Activated gamma-delta T cell treated with Interleukin-2 at 50 U/mL for 16 hours (primary cell): Measurements from ENCODE around the gene SP8.

Experiments used
- DNase-seq: peaks from one replicate; pipeline ENCODE4 v3.0.0-alpha.2; 2020

The SP8 gene

DNA sequence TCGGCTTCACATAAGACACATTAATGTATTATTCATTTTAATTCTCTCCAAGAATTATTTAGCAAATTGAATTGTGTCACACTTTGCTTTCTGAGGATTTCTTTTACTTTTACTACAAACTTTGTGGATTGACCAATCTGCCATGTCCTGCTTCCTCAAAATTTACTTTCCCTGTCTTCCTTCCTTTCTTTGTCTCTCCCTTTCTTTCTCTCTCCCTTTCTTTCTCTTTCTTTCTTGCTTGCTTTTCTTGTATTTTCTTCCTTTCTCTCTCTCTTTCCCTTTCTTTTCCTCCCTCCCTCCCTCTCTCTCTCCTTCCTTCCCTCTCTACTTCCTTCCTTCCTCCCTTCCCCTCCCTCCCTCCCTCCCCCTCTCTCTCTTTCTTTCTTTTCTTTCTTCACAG is 37.8 kb downstream of the SP8 start:
- no peak for DNase-seq

DNA sequence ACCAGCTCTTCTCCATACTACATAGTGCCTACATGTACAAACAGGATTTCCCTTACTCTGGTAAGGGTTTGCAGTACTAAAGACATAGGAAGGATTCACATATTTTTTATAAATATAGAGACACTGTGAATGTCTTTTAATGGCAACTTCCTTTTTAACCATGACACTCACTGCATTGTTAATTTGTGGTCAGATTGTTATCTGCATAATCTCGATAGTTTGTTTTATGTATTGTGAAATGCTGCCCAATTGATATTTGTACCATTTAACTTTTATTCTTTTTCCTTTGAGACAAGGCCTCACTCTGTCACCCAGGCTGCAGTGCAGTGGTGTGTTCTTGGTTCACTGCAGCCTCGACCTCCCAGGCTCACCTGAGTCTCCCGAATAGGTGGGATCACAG is 39.7 kb downstream of the SP8 start:
- no peak for DNase-seq

DNA sequence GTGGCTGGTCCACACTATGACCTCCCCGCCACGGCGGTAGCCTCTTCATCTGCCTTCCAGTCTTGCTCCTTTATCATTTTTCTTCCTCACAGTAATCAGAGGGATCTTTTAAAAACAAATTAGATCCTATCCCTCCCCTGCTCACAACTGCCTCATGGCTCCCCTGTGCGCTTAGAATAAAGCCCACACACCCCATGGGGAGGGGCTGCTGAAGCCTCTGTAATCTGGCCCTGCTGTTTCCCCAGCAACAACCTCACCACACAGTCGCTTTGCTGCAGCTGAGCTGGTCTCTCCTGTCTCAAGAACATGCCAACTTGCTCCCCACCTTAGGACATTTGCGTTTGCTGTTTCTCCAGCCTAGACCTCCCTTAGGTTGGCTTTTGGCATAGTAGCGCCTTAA is 41.0 kb downstream of the SP8 start:
- DNase-seq = no peak

DNA sequence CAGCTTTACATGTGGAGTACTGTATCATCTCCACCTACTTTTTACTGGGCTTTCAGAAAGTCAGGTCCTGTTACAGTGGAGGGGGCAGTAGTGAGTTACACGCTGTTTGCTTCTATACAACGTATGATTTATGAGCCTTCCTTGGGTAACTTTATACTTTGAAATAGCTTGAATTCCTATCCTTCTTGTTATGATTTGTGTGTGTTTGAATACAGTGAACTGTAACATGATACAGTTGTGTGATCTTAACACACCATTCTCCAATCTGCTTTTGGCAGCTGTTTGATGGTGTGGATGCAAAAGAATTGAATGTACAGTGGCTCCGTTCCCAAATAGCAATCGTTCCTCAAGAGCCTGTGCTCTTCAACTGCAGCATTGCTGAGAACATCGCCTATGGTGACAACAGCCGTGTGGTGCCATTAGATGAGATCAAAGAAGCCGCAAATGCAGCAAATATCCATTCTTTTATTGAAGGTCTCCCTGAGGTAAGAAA is 41.7 kb downstream of the SP8 start:
- DNase-seq = no peak

DNA sequence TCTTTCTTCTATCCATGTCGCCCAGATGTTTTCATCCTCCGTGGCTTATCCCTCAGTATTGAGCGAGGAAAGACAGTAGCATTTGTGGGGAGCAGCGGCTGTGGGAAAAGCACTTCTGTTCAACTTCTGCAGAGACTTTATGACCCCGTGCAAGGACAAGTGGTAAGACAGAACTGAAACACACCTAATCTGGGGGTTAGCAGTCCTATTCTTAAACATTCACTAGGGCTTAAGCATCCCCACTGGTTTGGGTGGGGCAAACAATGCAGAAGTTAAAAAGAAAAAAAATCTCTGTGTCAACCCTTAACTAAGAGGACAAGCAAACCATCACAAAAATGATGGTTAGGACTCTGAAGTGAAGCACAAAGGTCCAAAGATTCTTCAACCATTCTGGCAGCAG is 43.8 kb downstream of the SP8 start:
- DNase-seq = no peak

DNA sequence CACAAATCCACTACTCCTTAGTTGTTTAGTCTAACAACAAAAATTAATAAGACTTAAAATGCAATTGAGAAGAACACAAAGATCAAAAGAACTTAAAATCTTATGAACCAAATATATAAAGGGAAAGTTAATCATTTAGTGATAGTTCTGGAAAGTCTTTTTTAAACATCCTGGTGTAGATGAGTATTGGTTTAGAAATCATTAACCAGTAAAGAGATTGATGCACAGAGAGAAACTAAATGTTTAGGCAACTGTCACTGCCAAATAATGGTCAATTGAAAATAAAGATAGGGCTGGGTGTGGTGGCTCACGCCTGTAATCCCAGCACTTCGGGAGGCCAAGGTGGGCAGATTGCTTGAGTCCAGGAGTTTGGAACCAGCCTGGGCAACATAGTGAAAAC is 44.9 kb downstream of the SP8 start:
- no peak for DNase-seq

DNA sequence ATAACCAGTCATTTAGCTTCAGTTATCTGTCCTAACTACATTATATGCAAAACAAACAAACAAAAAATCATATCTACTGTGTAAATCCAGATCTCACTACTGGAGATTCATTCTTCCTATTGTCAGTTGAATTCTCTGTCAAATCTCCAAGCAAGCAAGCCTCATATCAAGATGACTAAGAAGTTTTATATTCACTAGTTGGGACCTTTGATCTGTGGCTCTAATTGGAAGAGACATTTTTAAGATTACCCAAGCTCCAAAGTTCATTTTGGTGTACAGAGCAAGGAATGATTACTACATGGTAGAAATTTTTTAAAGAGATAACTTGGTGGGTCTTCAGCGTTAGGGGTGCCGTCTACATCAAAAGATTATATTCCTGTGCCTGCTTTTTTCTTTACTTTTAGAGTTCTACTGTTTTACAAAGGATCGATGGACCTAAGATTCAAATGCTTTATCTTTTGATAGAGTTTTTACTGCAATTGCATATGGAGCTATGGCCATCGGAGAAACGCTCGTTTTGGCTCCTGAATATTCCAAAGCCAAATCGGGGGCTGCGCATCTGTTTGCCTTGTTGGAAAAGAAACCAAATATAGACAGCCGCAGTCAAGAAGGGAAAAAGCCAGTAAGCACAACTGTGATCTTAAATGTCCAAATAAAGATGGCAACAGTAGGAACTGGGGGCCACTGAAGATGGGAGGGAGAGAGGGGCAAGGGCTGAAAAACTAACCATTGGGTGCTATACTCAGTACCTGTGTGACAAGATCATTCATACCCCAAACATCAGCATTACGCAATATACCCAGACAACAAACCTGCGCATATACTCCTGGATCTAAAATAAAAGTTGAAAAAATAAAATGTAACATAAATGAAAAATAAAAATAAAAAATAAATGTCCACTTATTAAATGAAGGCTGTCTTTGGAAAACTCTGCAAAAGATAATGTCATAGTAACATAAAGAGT is 47.9 kb downstream of the SP8 start:
- DNase-seq = no peak

DNA sequence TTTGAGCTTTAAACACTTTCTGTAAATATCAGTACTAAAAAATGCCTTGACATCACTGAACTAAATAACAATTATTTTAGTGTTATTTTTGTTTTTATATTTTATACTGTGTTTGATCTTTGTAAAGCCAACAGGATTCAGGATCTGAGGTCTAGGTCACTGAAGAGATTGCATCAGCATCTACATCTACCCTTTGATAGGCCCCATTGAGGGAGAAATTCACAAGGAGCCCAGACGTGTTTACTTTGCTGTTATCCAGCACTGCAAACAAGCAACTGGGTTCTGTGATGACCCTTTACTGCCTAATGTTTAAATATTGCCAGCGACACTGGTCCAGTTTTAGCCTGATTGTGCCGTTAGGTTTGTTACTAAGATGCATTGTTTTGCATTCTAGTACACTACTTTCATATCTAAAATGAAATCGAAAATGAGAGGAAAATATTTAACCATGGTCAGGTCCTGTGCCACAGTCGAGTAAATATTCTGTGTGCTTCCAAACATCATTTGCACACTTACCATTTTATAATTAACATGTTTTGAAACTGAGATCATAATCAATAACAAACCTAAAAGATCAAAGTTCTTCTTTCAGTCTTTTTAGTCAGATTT is 48.7 kb downstream of the SP8 start:
- no peak for DNase-seq

DNA sequence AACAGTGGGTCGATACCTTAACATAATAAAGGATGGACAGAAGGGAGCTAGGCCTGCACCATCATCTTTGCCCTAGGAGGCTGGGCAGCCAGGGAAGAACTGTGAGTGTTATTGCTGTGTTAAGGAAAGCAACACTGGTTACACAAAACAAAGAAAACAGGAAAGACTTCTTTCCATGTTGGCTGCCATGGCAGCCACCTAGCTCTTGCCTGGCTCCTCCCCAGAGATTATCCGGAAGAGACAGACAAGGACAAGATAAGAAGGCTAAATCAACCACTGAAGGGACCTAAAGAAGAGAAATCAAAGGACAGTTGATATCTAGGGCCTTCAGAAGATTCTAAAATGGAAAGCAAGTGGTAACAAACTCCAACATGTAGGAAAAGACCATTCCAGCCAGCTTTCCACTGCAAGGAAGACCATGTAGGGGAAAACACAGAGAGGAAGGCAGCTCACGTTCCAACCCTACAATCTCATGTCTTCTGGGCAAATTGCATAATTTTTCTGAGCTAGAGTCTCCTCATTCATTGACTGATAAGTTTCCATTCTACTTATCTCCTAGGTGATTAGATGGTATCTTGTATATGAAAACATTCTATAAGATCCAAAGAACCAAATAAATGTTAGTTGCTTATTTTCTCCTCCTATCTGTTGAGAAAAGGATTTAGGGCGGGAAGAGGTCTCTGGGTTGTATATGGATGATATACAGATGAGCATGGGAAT is 51.2 kb downstream of the SP8 start:
- DNase-seq = no peak
